ENCODE measurements around the gene PYGO2. TPM values are rescaled to one million over a fixed set of nuclear protein-coding genes. Genes with fewer than 3 reads are reported as not detected.

The PYGO2 gene
- total and polyA plus RNA-seq, 3 donors from 2014 or later: 31.0 to 34.9 (median 33.2) TPM

- TF ChIP-seq POLR2A (IDR thresholded peaks at IDR 0.05): no peak
- no peak for TF ChIP-seq CTCF (IDR thresholded peaks at IDR 0.05)
- H3K4me3 ChIP-seq: no peak overlapping the region
- H3K9me3 ChIP-seq: no peaks in the 10 kb centered on the region
- H3K4me1 ChIP-seq: peaks cover 41% of the 10 kb centered on the region
- intact Hi-C loops (cut with DNase I; ENCODE audit: low total_unique reads): no loop called here
- H3K36me3 ChIP-seq (ENCODE audit: low read depth, missing control alignments): no peaks in the 10 kb centered on the region
- 84 to 90% methylated on average over 3 of the region's 3 CpGs for WGBS, 2 donors
- no peak for DNase-seq
- peak overlapping the region; percentile 88 to 99 for H3K27ac ChIP-seq
- H3K27me3 ChIP-seq: no peaks in the 10 kb centered on the region
These were observed 7.1 kb upstream of the PYGO2 start for GRCh38 chr1:154968731-154969130.

GRCh38 chr1:154967331-154967950 is 5.9 kb upstream of the PYGO2 start:
- TF ChIP-seq CTCF (IDR thresholded peaks at IDR 0.05) (no peak), POLR2A (IDR thresholded peaks at IDR 0.05) (no peak)
- WGBS, 2 donors: 86% methylated on average over 5 of the region's 5 CpGs
- Histone ChIP-seq H3K27ac (peak overlapping the region in 1 of 2 donors; percentile 23), H3K9me3 (no peaks in the 10 kb centered on the region), H3K36me3 (ENCODE audit: low read depth, missing control alignments) (no peaks in the 10 kb centered on the region), H3K4me3 (no peak overlapping the region), H3K4me1 (peaks cover 40% of the 10 kb centered on the region), H3K27me3 (no peaks in the 10 kb centered on the region)
- no peak for DNase-seq
- intact Hi-C loops (cut with DNase I; ENCODE audit: low total_unique reads): no loop called here

- H3K27ac ChIP-seq: no peak overlapping the region
- WGBS, 2 donors: 83 to 84% methylated on average over 4 to 7 of the region's 7 CpGs
- H3K4me3 ChIP-seq: no peak overlapping the region
- no peak for TF ChIP-seq POLR2A (IDR thresholded peaks at IDR 0.05)
- no peak for TF ChIP-seq CTCF (IDR thresholded peaks at IDR 0.05)
- H3K36me3 ChIP-seq (ENCODE audit: low read depth, missing control alignments): no peaks in the 10 kb centered on the region
- H3K9me3 ChIP-seq: no peaks in the 10 kb centered on the region
- H3K27me3 ChIP-seq: no peaks in the 10 kb centered on the region
- peaks cover 26% of the 10 kb centered on the region for H3K4me1 ChIP-seq
- DNase-seq: no peak
- intact Hi-C loops (cut with DNase I; ENCODE audit: low total_unique reads): no loop called here
These were observed 4.5 kb upstream of the PYGO2 start for GRCh38 chr1:154966111-154966510.

GRCh38 chr1:154964359-154964758 is 2.8 kb upstream of the PYGO2 start:
- Histone ChIP-seq H3K4me3 (no peak overlapping the region), H3K27me3 (no peaks in the 10 kb centered on the region), H3K36me3 (ENCODE audit: low read depth, missing control alignments) (no peaks in the 10 kb centered on the region), H3K27ac (no peak overlapping the region), H3K9me3 (no peaks in the 10 kb centered on the region), H3K4me1 (peaks cover 19% of the 10 kb centered on the region)
- intact Hi-C loops (cut with DNase I; ENCODE audit: low total_unique reads): no loop called here
- no peak for DNase-seq
- TF ChIP-seq POLR2A (IDR thresholded peaks at IDR 0.05): no peak
- no peak for TF ChIP-seq CTCF (IDR thresholded peaks at IDR 0.05)
- 79 to 82% methylated on average over 6 of the region's 6 CpGs for WGBS, 2 donors

GRCh38 chr1:154963643-154964042 is 2.1 kb upstream of the PYGO2 start:
- H3K27ac ChIP-seq: no peak overlapping the region
- no peaks in the 10 kb centered on the region for H3K36me3 ChIP-seq (ENCODE audit: low read depth, missing control alignments)
- H3K4me3 ChIP-seq: no peak overlapping the region
- DNase-seq: no peak
- intact Hi-C loops (cut with DNase I; ENCODE audit: low total_unique reads): no loop called here
- H3K27me3 ChIP-seq: no peaks in the 10 kb centered on the region
- H3K4me1 ChIP-seq: peaks cover 15% of the 10 kb centered on the region
- TF ChIP-seq CTCF (IDR thresholded peaks at IDR 0.05): no peak
- no peak for TF ChIP-seq POLR2A (IDR thresholded peaks at IDR 0.05)
- WGBS, 2 donors: 73 to 75% methylated on average over 8 of the region's 8 CpGs
- H3K9me3 ChIP-seq: no peaks in the 10 kb centered on the region

All from testis (tissue), 3 donors.